ENCODE data around the gene GIPC1.

DNA sequence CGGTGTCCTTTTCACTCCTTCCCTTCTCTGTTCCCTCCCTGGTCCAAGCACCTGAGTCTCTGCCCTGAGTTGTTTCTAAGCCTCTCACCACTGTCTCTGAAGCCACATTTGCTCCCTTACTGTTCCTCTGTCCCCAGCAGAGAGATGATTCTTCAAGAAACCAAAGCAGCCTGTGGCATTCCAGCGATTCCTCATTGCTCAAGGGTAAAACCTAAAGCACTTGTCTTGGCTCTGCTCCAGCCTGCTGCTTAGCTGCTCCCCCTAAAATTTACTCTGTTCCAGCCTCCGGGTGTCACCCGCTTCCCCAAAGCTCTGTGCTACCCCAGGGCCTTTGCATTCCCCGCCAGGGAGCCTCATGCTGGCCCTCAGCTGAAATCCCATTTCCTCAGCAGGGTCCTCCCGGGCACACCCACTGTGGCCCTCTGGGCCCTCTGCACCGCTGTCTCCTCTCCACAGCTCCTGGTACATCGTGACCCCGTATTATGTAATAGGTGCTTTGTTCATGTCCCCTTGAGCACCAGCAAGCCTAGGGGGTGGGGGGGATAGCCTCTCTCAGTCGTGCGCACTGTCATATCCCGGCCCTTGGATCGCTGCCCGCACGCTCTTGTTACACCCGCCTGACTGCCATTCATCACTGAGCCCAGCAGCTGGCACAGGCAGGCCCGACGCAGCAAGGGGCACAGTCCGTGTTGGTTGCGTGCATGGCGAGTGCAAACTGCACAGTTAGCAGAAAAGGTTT is 49.2 kb upstream of the GIPC1 start:
- TF ChIP-seq EZH2 (IDR thresholded peaks at IDR 0.05; ENCODE audit: insufficient read depth, poor library complexity, severe bottlenecking) (no peak), EZH2phosphoT487 (IDR thresholded peaks at IDR 0.05; ENCODE audit: insufficient read depth, low read depth) (no peak)
